Stomach (tissue), 4 donors: ENCODE data around the gene HIGD2A.

Experiments used
- CTCF ChIP-seq, 7 experiments: fragments of 450-650 bp in 4 of 7; fragments of 200-600 bp in 3 of 7; sonication (generic) in 3 of 7; IDR thresholded peaks; one replicate each; pipeline ENCODE4 v1.5.1; 2016 to 2019; ENCODE audit warnings: antibody characterized with exemption in 7 of 7, control low read depth in 2 of 7, mild to moderate bottlenecking in 1 of 7
- EP300 ChIP-seq: sonication (generic); formaldehyde crosslinking; IDR thresholded peaks from one replicate; pipeline ENCODE4 v1.6.1; 2017; ENCODE audit warnings: antibody characterized with exemption
- POLR2A ChIP-seq, 4 donors: fragments of 450-650 bp; IDR thresholded peaks; one replicate each; pipeline ENCODE4 v1.6.1; 2016; ENCODE audit warnings: antibody characterized with exemption in 4 of 4, control low read depth in 2 of 4, mild to moderate bottlenecking in 1 of 4, moderate library complexity in 1 of 4

GRCh38 chr5:176415952-176416924 is 27.7 kb downstream of the HIGD2A start, which contains the start of gene CLTB:
- peak in 5 of 7 experiments; percentile 26 to 92 (median 68) for TF ChIP-seq CTCF (IDR thresholded peaks at IDR 0.05)
- TF ChIP-seq POLR2A (IDR thresholded peaks at IDR 0.05) = no peak
- TF ChIP-seq EP300 = no peak
